ENCODE results near the gene CTNNA2.

The CTNNA2 gene

DNA sequence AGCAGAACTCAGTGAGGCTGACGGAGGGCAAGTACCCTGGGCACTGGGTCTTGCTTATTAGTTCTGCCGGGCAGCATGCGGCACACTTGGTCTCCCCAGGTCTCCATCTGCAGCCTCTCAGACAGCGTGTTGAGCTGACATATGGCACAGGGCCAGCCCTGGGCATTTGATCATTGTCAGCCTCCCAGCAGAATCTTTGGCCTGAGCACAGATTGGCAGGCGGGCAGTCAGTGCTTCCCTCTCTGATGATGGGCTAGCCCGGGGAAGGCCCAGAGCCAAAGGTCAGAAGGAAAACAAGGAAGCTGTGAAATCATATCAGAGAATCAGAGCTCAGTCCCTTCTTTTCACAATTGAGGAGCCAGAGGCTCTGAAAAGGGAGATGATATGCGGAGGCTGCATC lies 941.8 kb downstream of the CTNNA2 start:
- no peak for DNase-seq

DNA sequence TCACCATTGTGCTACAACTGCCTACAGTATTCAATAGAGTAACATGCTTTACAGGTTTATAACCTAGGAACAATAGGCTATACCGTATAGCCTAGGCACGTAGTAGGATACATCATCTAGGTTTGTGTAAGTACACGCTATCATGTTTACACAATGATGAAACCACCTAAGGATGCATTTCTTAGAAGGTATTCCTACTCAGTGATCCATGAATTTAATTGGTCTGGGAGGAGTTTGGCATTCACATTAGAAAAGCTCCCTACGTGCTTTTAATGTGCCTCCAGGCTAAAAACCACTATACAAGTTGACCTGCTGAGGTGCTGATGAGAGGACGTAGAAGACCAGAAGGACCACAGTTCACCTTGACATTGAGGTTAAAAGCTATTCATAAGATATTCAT lies 946.2 kb downstream of the CTNNA2 start:
- no peak for DNase-seq

DNA sequence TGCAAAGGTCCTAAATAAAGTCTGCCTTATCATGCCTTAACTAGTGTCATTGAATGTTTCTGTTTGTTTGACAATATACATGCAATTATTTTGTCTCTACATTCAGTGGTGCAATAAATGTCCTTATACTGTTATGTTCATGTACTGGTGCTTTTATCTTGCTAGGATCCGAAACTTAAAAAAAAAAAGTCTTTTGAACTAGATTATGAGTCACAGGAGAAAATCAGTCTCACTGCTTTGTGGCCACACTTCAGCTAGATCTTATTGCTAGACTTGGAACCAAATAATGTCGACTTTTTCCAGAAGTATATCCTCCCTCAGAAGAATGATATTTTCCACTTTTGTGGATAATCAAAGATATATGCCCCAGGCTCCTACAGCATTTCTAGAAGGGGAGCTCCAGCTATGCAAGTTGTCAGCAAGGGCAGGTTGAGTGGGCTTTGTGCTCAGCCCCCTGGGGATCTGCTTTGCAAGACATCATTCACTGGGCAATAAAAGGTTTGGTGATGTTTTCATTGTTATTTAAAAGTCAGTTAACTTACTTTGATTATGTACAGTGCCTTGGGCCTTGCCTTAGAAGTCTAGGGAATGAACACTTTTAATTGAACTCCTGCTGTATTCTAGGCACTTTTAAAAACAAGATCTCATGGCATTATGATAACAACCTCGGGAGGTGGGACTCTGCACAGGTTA lies 948.8 kb downstream of the CTNNA2 start:
- DNase-seq: no peak

DNA sequence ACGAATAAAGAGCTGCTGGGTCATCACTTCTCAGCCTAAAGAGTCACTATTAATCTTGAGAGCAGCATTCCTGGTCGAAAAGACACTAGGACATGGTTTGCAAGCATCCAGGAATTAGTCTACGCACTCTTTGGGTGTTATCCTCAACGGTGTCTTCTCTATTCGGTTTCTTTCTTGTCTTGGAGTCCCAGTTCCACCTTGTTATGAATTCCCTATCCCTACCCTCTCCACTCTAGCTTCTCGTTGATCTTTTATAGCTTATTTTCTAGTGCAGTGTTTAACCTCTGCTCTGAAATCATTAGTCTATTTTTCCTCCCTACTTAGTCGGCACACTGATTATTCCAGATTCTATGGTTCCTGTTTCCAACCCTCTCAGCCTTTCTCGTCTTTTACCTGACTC lies 949.8 kb downstream of the CTNNA2 start:
- DNase-seq: no peak

DNA sequence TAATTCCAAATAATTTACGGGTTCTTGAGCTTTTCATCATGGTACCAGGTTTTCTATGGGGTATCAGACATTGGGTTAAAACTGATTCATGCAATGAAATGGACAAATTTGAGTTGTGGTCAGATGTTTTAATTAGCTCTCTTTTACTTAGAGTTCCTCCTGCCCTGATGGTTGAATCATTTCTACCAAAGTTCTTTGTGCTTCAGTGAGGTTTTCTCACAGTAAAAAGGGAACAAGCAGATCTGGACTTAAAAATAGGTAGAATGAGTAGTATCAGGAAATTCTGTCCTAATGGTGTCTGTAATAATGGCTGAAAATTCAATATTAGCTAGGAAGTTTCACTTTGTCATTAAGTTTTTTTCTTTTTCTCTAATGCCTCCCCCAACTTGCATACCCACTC lies 951.4 kb downstream of the CTNNA2 start:
- no peak for DNase-seq

DNA sequence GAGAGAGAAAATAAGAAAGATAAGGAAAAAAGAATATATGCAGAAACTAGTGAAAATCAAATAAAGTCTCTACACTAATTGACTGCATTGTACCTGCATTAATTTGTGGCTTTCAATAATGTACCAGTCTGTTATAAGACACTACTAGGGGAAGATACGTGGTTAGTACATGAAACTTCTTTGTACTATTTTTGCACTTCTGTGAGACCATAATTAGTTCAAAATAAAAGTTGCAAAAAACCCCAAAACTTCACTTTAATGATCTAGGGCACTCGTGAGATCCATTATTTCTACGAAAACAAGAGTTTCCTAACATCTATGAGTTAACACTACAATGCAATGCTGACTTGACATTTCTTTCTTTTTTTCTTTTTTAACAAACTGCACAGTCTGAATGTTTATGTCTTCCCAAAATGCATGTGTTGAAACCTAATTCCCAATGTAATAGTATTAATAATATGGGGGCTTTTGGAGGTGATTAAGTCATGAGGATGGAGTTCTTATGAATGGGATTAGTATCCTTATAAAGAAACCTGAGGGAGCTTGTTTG lies 954.5 kb downstream of the CTNNA2 start:
- no peak for DNase-seq

DNA sequence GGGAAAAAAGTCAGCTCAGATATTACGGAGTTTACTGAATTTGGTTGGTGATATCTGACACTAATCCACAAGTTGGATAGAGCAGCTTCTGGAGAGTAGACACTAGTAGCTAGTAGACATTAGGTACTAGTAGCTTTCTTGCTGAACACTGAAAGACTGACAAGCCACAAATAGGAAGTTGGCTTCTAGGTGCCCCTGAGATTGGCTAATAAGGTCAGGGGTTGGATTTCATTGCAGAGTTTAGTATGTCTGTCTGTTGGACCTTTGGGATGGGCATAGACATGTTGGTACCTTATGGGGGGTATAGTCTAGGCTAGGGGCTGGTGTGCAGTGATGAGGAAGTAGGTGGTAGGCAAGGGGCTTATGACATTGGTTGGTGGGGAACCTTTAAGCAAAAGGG lies 956.6 kb downstream of the CTNNA2 start:
- no peak for DNase-seq

DNA sequence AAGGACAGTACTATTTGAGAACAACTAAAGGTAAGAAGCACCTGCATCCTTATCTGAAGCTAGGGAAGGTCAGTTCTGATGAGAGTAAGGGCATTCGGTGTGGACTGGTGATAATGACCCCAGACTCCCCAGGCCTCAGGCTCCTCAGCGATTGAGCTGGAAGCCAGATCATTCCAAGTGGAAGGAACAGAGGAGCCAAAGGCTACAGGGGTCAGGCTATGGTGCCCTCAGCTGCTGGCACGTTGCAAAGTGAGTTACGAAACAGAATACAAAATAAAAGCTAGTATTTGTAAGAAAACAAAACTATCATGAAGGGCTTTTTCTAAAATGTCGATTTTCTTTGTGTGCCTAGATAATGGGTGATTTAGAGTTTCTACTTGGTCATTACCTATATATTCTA lies 960.2 kb downstream of the CTNNA2 start:
- DNase-seq: no peak

DNA sequence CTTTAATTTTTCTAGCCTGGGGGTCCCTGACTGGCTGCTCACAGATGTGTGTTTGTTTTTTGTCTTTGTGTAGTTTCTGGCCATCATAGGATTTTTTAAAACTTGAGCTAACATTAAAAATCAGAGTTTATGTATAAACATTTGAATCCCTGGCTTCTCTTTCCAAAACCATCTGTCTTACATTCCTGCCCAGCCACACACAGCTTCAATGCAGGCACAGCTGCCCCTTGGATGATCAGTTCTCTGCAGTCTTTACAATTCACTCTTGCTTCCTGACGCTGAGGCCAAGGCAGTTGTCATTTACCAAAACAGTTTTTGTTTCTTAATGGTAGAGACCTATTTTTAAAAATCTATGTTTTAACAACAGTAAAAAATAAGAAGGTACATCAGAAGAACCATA lies 960.9 kb downstream of the CTNNA2 start:
- no peak for DNase-seq

DNA sequence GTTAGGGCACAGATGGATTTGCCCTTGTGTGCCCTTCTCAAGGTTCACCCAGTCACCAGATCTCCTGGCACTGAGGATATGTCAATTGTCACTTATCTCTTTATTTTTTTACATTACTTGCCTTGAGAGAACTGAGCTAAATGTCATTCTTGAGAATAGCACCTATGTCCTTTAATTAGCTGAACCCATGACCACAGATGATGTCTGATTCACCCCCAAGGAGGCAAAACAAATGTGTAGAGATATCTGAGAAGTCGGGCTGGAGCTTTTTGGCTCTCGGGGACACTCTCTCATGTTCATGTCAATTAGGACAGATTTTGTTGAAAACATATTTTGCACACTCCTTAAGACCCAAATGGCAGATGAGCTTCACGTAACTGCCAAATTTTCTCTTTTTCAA lies 963.1 kb downstream of the CTNNA2 start:
- no peak for DNase-seq

DNA sequence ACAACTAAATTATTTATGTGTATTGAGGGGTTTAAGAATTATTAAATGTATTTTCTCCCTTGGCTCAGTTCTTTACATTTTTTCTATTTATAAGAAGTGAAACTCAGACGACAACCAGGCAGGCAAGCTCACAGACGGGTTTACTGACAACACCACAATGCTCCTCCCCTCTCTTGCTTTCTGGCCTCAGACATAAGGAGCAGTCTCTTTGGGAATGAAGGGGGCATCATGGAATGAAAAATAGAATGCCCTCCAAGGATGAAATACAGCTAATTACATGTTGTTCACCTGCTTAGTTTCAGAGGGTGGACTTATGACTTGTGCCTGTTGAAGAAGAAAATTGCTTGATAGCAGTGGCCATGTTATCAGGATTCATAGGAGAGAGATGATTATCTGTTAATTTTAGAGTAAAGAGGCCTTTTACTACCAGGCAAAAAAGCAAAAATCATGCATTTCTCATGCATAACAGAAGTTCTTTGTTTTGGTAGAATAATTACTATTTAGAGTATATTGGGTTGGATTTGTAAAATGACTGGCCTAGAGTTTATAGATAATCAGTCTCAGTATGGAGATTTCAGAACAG lies 963.8 kb downstream of the CTNNA2 start:
- no peak for DNase-seq

DNA sequence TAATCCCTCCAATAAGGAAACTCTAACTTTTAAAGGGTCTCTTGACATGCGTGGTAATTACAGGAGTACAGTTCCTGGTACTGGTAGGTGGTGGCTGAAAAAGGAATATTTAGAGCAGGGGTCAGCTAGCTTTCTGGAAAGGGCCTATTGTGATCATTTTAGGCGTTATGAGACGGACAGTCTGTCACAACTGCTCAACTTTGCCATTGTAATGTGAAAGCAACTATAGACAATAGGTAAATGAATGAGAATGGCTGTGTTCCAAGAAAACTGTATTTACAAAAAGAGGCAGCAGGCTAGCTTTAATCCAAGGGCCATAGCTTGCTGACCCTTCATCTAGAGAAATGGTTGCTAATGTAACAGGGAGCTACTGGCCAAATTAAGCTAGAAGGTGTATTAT lies 969.4 kb downstream of the CTNNA2 start:
- no peak for DNase-seq

DNA sequence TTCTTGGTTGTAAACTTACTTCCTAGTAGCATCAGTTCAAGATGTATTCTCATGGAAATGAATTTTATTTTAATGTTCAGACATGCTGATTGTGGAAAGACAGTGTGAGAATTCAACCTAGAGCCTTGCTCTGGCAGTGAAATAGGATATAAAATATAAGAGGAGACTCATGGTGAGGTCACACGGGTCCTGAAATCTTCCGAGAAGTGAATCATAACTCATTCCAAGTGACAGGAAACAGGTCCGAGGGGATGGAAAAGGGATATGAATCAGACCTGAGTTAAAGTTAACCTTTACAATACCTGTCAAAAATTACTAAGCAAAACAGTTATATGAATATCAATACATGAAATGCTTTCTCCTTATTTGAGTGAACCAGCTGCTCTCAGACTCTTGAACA lies 976.9 kb downstream of the CTNNA2 start:
- DNase-seq: no peak

DNA sequence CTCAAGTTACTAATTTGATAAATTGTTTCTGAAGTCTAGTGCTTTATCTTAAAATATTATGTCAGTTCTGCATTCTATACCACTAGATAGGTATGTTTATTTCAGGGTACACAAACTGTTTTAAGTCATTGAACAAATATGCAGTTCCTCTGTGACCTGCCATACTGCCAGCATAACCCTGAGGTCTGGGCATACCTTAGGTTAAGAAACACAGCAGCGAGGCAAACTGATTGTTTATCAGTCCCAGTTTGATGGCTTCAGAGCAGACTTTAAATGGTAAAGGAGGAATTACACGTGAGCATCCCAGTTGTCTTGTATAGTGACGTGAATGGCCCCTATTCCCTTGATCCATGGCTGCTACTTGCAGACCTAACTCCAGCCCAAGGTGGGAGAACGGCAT lies 978.1 kb downstream of the CTNNA2 start:
- no peak for DNase-seq

DNA sequence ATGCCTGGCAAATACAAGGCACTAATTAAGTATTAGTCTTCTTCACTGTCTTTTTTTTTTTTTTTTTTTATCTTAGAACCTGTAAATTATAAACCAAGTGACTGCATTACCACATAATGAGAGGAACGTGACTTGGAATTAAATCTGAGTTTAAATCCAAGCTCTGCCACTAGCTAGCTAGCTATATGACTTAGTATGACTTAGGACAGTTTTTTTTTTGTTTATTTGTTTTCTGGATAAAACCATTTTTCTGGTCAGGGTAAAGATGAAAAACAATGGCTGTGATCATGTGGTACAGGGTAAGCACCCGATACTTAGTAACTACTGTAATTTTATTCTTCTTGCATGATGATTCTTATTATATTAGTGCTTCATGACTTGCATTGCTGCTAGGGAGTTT lies 983.5 kb downstream of the CTNNA2 start:
- DNase-seq: no peak

DNA sequence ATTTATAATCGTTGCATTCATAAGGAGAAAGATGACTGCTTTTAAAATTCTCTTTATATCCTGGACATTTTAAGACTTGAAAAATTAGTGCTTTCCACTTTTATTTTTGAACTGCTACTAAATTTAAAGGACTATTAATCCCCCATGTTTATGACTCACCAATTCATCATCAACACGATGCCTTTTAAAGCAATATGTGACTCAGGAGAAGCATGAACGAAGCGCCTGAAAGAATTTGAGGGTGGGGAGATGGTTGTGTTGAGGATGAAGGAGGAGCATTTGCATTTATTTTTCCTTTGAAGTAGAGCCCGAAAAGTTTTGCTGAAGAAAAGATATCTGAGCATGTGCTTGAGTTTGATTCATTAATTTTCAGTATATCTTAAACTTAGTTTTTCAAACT lies 983.9 kb downstream of the CTNNA2 start:
- no peak for DNase-seq

DNA sequence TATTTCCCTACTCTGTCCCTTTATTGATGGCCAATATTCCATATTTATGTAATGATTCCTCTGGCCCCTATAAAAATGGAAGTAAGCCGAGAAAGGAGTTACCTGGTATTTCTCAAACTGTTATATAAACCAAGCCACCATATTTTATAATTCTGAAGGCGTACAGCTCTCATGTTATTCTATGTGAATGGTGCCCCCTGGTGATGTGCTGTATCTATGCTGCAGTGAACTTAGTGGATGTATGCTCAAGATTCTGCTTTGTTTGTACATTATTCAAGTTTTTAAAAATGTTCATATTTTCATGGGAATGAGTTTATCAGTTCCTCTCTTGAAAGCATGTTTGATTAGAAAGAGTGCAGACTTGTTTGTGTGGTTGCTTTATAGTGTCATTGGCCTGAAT lies 986.2 kb downstream of the CTNNA2 start:
- no peak for DNase-seq

DNA sequence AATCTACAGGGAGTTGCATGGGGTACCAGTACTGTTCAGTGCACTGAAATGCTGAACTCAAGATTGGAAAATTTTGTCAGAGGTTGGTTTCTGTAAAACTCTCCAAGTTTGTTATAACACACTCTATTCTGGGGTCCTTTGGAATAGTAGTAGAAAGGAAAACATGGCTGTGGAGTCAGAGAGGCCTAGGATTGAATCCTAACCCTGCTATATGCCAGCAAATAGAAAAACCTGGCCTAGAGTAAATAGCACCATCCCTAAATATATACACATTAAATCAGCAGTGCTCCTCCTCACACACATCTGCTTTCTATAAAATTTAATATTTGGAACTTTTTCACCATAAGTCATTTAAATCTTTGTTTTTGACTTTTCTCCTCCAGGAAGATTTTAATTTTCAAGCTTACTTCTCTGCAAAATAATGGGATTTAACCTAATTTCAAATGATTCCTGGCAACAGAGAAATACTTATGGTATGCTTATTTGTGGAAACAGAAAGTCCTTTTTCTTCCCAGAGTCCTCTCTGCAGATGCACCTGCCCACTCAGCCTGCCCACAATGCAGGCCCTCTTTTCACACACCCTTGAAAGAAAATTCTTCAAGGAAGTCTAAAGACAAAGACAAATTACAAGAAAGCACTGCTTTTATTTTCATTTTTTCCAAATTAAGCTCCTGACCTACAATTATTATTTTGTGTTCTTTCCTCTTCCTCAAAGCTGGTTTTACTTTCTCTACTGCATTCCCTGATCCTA lies 989.2 kb downstream of the CTNNA2 start:
- DNase-seq: no peak

DNA sequence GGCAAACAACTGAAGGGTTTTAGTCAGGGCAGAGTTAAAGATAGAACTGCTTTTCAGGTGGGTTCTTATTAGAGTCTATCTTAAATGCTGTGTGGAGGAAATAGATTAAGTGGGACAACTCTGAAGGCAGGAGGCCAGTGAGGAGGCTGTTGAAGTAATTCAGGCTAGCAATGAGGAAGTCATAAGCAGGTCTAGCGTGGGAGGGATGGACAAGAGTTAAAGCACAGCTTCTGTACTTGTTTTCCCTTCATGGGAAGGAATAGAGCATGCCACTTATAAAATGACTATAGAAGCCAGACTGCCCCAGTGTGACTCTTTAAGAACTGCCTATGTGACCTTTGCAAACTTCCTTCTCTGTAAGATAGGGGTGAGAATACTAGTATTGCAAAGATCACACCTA lies 993.7 kb downstream of the CTNNA2 start:
- no peak for DNase-seq

DNA sequence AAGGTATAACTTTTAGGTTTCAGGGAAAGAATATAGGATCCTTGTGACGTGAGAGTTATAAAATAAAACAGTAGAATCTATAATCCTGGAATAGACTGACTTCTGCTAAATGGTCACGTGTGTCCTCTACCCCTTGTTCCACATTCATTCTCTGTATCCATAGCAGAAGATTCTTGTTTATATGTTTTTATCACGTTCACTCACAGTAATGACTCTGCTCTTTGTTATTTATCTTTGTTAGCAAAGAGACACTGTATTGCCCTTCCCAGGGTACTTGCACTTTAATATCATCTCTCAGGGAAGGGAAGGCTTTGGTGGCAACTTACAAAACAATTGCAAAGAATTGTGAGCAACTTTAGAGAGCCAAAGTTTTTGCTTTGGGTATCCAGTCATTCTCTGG lies 997.9 kb downstream of the CTNNA2 start:
- no peak for DNase-seq

DNA sequence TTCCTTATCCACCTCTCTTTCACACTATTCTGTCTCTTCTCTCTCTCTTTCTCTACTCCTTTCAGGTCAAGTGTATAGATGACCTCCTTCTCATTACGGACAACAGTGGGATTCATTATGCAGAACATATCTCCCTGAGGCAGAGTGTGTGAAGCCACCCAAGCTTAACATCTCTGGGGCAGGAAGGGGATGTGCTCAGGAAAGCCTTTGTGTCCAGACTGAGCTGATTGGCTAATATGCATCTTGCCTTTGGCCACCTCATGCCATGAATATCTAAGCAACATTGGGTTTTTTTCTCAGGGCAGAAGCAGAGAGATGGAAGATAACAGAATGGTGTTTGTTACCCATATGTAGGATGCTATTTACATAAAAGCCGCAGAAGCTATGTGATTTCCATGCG lies 1003.1 kb downstream of the CTNNA2 start:
- DNase-seq: no peak

DNA sequence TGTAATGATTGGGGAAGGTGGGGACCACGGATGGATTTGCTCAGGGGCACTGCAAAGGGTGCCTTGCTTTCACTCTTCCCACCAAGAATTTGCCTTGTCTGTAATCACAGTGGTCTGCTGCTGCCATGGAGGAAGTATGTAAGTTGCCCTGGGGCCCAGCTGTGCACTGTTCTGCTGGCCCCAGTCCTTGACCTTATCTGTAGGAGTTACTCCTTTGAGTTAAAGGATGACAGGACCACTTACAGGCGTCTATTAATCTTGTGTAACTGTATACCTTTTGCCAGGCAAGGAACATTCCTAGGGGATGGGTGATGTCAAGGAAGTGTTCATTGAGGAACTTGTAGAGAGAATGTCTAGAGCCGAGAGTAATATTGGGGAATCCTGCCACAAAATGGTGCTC lies 1004.5 kb downstream of the CTNNA2 start:
- DNase-seq: no peak

DNA sequence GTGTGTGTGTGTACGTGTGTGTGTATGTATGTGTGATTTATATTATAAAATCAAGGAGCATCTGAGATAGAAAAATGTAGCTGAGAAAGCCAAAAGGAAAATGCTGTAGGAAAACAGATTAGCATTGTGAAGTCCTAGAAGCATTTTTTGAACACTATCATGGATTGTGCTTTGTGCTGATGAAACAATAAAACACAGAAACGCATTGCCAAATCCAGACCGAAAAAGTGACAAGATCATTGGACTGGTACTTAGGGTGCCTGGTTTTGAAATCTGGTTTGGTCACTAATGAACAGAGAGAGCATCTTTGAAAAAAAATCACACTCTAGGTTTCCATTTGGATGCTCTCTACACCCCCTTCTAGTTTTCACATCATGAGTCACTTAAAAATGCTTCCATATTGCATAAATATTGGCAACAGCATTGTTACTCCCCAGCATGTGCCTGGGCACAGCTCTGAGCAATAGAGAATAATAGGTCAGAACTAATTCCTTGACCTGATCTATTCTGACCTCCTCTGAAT lies 1006.3 kb downstream of the CTNNA2 start:
- no peak for DNase-seq

DNA sequence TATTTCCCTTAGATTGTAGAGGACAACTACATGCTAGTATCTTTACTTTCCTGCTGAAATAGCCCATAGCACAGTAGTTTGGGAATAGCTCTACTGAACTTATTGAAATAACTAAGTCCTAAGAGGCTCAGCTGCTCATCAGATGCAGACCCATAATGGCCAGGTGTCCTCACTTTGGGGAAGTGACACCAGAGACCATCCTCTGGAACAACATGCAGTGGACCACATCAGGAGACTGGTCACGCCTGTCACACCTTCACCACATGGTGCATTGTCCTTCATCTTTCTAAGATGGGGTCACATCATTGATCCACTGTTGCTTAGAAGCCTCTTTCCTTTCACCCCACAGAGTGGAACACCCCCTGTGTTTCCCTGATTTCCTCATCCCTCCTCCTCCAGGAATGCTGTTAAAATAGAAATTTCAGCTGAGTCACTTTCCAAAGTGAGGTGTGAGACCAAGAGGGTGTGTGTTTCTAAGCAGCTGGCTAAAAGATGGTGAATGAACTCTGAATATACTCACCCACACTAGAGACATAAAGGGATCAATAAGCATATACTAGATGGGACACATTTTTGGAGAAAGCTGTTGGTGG lies 1006.9 kb downstream of the CTNNA2 start:
- no peak for DNase-seq
